ENCODE measurements around the gene PVRIG.
"Not testable (repeated sequence)": the region's sequence is repeated elsewhere in the genome, so short reads cannot be mapped to it uniquely, and the experiment has no call there.

Gene PVRIG

GRCh38 chr7:100266576-100267354, 47.0 kb downstream of the PVRIG start:
- TF ChIP-seq CTCF (IDR thresholded peaks at IDR 0.05; ENCODE audit: low read depth, low read length) = no peak
- H3K4me3 ChIP-seq (ENCODE audit: low read depth, low read length) = no peak overlapping the region

- no peak for TF ChIP-seq CTCF (IDR thresholded peaks at IDR 0.05; ENCODE audit: low read depth, low read length)
- H3K4me3 ChIP-seq (ENCODE audit: low read depth, low read length) = no peak overlapping the region
These were observed 47.9 kb downstream of the PVRIG start for GRCh38 chr7:100267648-100268047.

- H3K4me3 ChIP-seq (ENCODE audit: low read depth, low read length) = not testable (repeated sequence)
These were observed 49.1 kb downstream of the PVRIG start for GRCh38 chr7:100268882-100269281.

GRCh38 chr7:100269306-100270045, 49.7 kb downstream of the PVRIG start:
- not testable (repeated sequence) for H3K4me3 ChIP-seq (ENCODE audit: low read depth, low read length)

GRCh38 chr7:100270046-100270918, 50.5 kb downstream of the PVRIG start:
- peak overlapping the region; percentile 65 for H3K4me3 ChIP-seq (ENCODE audit: low read depth, low read length)

Data from WI38 (cell line).